ENCODE measurements around the gene NRIP1.

DNA sequence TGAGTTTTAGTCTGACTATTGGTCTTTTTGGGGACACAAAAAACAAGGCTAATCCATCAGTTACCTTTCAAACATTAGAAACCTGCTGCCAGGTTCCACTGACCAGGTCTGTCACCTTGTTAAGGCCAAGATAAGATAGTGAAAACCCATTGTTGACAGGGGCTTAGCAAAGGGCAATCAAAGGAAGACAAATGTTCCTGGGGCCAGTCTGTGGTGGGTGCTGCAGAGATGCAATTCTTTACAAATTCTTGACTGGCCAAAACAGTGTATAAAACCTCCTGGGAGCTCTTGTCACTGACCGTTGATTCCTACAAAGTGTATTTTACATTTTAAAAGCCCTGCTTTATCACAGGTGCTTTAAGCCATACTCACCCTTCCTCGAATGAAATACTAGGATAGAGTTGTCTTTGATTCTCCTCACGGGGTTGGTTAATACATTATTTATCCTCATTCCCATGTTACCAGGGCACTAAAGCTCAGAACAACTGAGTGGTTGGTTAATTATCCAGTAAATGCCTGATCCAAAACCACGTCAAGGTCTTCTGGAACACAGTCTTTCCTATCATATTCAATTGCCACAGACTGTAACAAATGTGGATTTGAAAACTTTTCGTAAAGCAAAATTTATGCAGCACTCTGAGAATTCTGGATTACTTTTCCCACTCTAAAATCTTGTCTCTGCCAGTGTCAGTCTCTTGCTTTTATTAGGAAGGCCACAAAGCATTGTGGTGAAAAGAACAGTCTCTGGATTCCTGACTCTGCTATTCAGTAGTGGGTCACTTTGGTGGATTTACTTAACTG, 77.2 kb downstream of the NRIP1 start:
- no peak for TF ChIP-seq POLR2A (IDR thresholded peaks at IDR 0.05)
- TF ChIP-seq, protein P1, sequence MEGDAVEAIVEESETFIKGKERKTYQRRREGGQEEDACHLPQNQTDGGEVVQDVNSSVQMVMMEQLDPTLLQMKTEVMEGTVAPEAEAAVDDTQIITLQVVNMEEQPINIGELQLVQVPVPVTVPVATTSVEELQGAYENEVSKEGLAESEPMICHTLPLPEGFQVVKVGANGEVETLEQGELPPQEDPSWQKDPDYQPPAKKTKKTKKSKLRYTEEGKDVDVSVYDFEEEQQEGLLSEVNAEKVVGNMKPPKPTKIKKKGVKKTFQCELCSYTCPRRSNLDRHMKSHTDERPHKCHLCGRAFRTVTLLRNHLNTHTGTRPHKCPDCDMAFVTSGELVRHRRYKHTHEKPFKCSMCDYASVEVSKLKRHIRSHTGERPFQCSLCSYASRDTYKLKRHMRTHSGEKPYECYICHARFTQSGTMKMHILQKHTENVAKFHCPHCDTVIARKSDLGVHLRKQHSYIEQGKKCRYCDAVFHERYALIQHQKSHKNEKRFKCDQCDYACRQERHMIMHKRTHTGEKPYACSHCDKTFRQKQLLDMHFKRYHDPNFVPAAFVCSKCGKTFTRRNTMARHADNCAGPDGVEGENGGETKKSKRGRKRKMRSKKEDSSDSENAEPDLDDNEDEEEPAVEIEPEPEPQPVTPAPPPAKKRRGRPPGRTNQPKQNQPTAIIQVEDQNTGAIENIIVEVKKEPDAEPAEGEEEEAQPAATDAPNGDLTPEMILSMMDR (IDR thresholded peaks at IDR 0.05), result no peak
- TF ChIP-seq EP300 (IDR thresholded peaks at IDR 0.05), result no peak

Measured in tibial nerve (tissue), 4 donors.